Immature natural killer cell (primary cell): ENCODE results near the gene SRSF5. TPM values are rescaled to one million over a fixed set of nuclear protein-coding genes. Genes with fewer than 3 reads are reported as not detected.
"Not testable (repeated sequence)": the region's sequence is repeated elsewhere in the genome, so short reads cannot be mapped to it uniquely, and the experiment has no call there.

Experiments used
- DNase-seq, 3 donors: peaks; one replicate each; pipeline ENCODE4 v3.0.0; 2022; ENCODE audit warnings: mixed read lengths in 1 of 3
- H3K27ac Mint-ChIP-seq, 6 donors: one replicate each; pipeline ENCODE4 v1.8.0; 2020; ENCODE audit warnings: mixed read lengths in 6 of 6, mild to moderate bottlenecking in 5 of 6, inconsistent platforms in 4 of 6, moderate library complexity in 3 of 6
- H3K27me3 Mint-ChIP-seq, 3 donors: one replicate each; pipeline ENCODE4 v1.8.0; 2020 to 2021; ENCODE audit warnings: low read depth in 3 of 3, mild to moderate bottlenecking in 3 of 3, mixed read lengths in 3 of 3, moderate library complexity in 3 of 3, inconsistent platforms in 1 of 3
- H3K36me3 Mint-ChIP-seq, 3 donors: one replicate each; pipeline ENCODE4 v1.8.0; 2020; ENCODE audit warnings: mixed read lengths in 3 of 3, inconsistent platforms in 2 of 3, mild to moderate bottlenecking in 2 of 3
- H3K4me1 Mint-ChIP-seq, 2 donors: one replicate each; pipeline ENCODE4 v1.8.0; 2020; ENCODE audit warnings: inconsistent platforms in 2 of 2, mild to moderate bottlenecking in 2 of 2, mixed read lengths in 2 of 2, moderate library complexity in 1 of 2
- H3K4me3 Mint-ChIP-seq, 5 donors: one replicate each; pipeline ENCODE4 v1.8.0; 2020; ENCODE audit warnings: mild to moderate bottlenecking in 5 of 5, mixed read lengths in 5 of 5, inconsistent platforms in 3 of 5, moderate library complexity in 3 of 5
- H3K9me3 Mint-ChIP-seq, 6 donors: one replicate each; pipeline ENCODE4 v1.8.0; 2020; ENCODE audit warnings: mild to moderate bottlenecking in 6 of 6, mixed read lengths in 6 of 6, inconsistent platforms in 4 of 6, moderate library complexity in 3 of 6
- polyA plus RNA-seq, 3 donors: library from polyadenylated mRNA; unstranded; fragments of 300-500 nt; fragmentation: Illumina TruSeq; gene quantifications; one replicate each; pipeline ENCODE4 v1.2.3, GENCODE V29; 2021

The SRSF5 gene
- polyA plus RNA-seq, 3 donors from 2014 or later, result 635 to 806 (median 639) TPM

DNA sequence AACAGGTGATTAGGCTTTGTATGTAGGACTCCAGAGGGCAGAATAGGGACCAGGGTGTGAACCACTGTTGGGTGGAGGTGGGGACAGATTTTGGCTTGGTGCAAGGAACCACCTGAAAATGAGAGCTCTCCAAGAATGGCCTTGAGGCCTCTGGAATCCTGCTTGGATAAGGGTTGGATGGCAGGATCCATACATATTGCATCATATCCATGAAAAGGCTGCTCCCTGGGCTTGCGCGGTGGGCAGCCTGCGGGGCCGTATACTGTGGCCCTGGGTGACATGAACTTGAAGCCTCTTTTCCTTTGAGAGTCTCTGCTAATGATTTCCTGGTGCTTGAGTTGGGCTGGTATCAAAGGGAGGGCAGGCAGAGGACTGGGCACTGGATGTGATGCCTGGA lies 31.4 kb downstream of the SRSF5 start:
- Mint-ChIP-seq H3K9me3 (no peaks in the 10 kb centered on the region), H3K27me3 (peaks cover 0 to 6% (median 2%) of the 10 kb centered on the region in 3 donors), H3K27ac (no peak overlapping the region), H3K4me1 (no peaks in the 10 kb centered on the region), H3K4me3 (no peak overlapping the region), H3K36me3 (peaks cover 0 to 5% (median 5%) of the 10 kb centered on the region in 3 donors)
- no peak for DNase-seq

DNA sequence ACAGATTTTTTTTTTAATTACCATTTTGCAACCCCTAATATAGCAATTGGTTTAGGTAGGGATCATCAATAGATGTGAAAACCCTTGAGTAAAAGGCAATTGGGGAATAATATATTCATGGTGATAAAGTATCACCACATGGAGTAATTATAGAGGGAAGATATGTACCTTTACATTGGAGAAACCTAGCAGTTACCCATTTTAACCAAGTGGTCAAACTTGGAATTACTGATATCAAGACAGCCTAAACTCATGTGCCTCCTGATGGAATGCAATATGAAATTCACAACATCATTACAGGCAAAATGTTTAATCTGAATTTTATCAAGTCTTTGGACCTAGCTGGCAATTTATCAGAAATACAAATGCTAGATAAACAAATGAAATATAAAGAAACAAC lies 36.8 kb downstream of the SRSF5 start:
- DNase-seq, result no peak
- no peak overlapping the region for H3K27ac Mint-ChIP-seq
- no peaks in the 10 kb centered on the region for H3K9me3 Mint-ChIP-seq
- no peak overlapping the region for H3K4me3 Mint-ChIP-seq
- no peaks in the 10 kb centered on the region for H3K4me1 Mint-ChIP-seq
- peaks cover 0 to 5% (median 0%) of the 10 kb centered on the region in 3 donors for H3K36me3 Mint-ChIP-seq
- H3K27me3 Mint-ChIP-seq, result peaks cover 0 to 10% (median 0%) of the 10 kb centered on the region in 3 donors

DNA sequence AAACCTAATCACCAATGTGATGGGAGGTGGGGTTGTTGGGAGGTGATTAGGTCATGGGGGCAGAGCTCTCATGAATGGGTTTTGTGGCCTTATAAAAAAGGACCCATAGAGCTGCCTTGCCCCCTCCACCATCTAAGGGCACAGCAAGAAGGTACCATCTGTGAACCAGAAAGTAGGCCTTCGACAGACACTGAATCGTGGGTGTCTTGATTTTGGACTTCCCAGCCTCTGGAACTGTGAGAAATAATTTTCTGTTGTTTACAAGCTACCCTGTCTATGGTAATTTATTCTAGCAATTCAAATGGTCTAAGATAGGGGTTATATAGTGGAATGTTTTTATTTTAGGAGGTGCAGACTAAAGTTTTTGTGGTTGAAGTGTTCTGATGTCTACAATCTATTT lies 38.0 kb downstream of the SRSF5 start:
- no peaks in the 10 kb centered on the region for H3K4me1 Mint-ChIP-seq
- peaks cover 0 to 10% (median 1%) of the 10 kb centered on the region in 3 donors for H3K27me3 Mint-ChIP-seq
- no peak for DNase-seq
- H3K9me3 Mint-ChIP-seq, result no peaks in the 10 kb centered on the region
- H3K27ac Mint-ChIP-seq, result no peak overlapping the region
- peaks cover 0 to 5% (median 0%) of the 10 kb centered on the region in 3 donors for H3K36me3 Mint-ChIP-seq
- H3K4me3 Mint-ChIP-seq, result no peak overlapping the region

GRCh38 chr14:69807192-69807591 lies 40.2 kb downstream of the SRSF5 start:
- peaks cover 1 to 10% (median 4%) of the 10 kb centered on the region in 3 donors for H3K27me3 Mint-ChIP-seq
- H3K36me3 Mint-ChIP-seq, result no peaks in the 10 kb centered on the region
- H3K9me3 Mint-ChIP-seq, result no peaks in the 10 kb centered on the region
- DNase-seq, result no peak
- H3K4me1 Mint-ChIP-seq, result no peaks in the 10 kb centered on the region
- H3K4me3 Mint-ChIP-seq, result no peak overlapping the region
- peak overlapping the region in 1 of 6 donors; percentile 30 for H3K27ac Mint-ChIP-seq

- Mint-ChIP-seq H3K36me3 (no peaks in the 10 kb centered on the region), H3K27me3 (peaks cover 1 to 4% (median 3%) of the 10 kb centered on the region in 3 donors), H3K9me3 (no peaks in the 10 kb centered on the region), H3K27ac (no peak overlapping the region), H3K4me1 (no peaks in the 10 kb centered on the region), H3K4me3 (no peak overlapping the region)
- DNase-seq, result no peak
These were observed 42.2 kb downstream of the SRSF5 start for GRCh38 chr14:69808919-69809808.

- DNase-seq, result no peak
- no peaks in the 10 kb centered on the region for H3K9me3 Mint-ChIP-seq
- peaks cover 1 to 4% (median 2%) of the 10 kb centered on the region in 3 donors for H3K27me3 Mint-ChIP-seq
- no peaks in the 10 kb centered on the region for H3K4me1 Mint-ChIP-seq
- H3K4me3 Mint-ChIP-seq, result no peak overlapping the region
- no peak overlapping the region for H3K27ac Mint-ChIP-seq
- H3K36me3 Mint-ChIP-seq, result no peaks in the 10 kb centered on the region
These were observed 44.4 kb downstream of the SRSF5 start for GRCh38 chr14:69811227-69811867.

- Mint-ChIP-seq H3K4me3 (no peak overlapping the region), H3K27me3 (peaks cover 1 to 4% (median 2%) of the 10 kb centered on the region in 3 donors), H3K27ac (no peak overlapping the region), H3K36me3 (no peaks in the 10 kb centered on the region), H3K4me1 (no peaks in the 10 kb centered on the region), H3K9me3 (no peaks in the 10 kb centered on the region)
- no peak for DNase-seq
These were observed 44.9 kb downstream of the SRSF5 start for GRCh38 chr14:69811868-69812252.

GRCh38 chr14:69812711-69813110 lies 45.8 kb downstream of the SRSF5 start:
- no peak for DNase-seq
- H3K4me1 Mint-ChIP-seq, result no peaks in the 10 kb centered on the region
- H3K4me3 Mint-ChIP-seq, result no peak overlapping the region
- no peaks in the 10 kb centered on the region for H3K36me3 Mint-ChIP-seq
- H3K27me3 Mint-ChIP-seq, result peaks cover 1 to 4% (median 2%) of the 10 kb centered on the region in 3 donors
- H3K9me3 Mint-ChIP-seq, result no peaks in the 10 kb centered on the region
- H3K27ac Mint-ChIP-seq, result no peak overlapping the region

GRCh38 chr14:69813346-69813745 lies 46.4 kb downstream of the SRSF5 start:
- H3K27me3 Mint-ChIP-seq, DNase-seq, H3K9me3 Mint-ChIP-seq, H3K4me3 Mint-ChIP-seq, H3K36me3 Mint-ChIP-seq, H3K27ac Mint-ChIP-seq, H3K4me1 Mint-ChIP-seq: not testable (repeated sequence)

DNA sequence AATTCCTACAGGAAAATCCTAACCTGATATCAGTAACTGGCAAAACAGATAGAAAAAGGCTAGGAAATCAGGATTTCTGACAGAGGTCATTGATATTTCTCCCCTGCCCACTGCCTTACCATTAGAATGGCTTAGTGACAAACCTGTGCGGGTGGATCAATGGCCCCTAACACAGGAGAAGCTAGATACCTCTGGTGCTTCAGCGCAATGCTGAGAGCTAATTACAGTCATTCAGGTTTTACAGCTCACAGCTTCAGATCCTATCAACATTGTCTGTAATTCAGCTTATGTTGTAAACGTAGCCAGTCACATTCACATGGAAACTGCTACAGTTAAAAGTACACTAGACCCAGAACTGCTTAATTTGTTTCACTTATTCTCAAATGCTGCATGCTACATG lies 47.5 kb downstream of the SRSF5 start:
- Mint-ChIP-seq H3K4me1 (peaks cover 0 to 5% of the 10 kb centered on the region in 2 donors), H3K36me3 (no peaks in the 10 kb centered on the region), H3K9me3 (no peaks in the 10 kb centered on the region), H3K27me3 (peaks cover 0 to 4% (median 3%) of the 10 kb centered on the region in 3 donors), H3K4me3 (no peak overlapping the region), H3K27ac (no peak overlapping the region)
- DNase-seq, result no peak

GRCh38 chr14:69815556-69815955 lies 48.6 kb downstream of the SRSF5 start:
- Mint-ChIP-seq H3K4me3 (no peak overlapping the region), H3K4me1 (peaks cover 0 to 5% of the 10 kb centered on the region in 2 donors), H3K9me3 (no peaks in the 10 kb centered on the region), H3K27ac (no peak overlapping the region), H3K36me3 (no peaks in the 10 kb centered on the region), H3K27me3 (peaks cover 0 to 3% (median 0%) of the 10 kb centered on the region in 3 donors)
- no peak for DNase-seq

GRCh38 chr14:69816216-69816615 lies 49.3 kb downstream of the SRSF5 start:
- no peak for DNase-seq
- no peak overlapping the region for H3K4me3 Mint-ChIP-seq
- peaks cover 0 to 5% of the 10 kb centered on the region in 2 donors for H3K4me1 Mint-ChIP-seq
- H3K9me3 Mint-ChIP-seq, result no peaks in the 10 kb centered on the region
- no peaks in the 10 kb centered on the region for H3K36me3 Mint-ChIP-seq
- no peak overlapping the region for H3K27ac Mint-ChIP-seq
- peaks cover 0 to 2% (median 0%) of the 10 kb centered on the region in 3 donors for H3K27me3 Mint-ChIP-seq

DNA sequence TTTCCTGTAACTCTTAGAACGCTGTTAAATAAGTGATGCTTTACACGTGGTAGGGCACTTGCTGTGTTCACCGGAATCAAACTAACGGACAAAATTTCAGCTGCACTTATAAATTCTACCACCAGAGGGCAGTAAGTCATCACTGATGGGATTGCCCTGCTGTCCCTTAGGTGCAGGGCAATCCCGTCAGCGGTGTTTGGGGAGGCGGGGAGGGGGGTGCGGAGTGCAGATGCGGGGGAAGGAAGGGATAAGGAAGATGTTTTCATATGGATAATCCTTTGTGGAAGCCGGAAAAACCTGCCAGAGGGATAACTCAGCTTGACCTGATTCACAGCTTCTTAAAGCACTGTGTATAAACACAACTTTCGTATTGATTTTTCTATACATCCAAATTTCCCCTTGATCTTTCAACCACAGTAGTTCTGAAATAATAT lies 51.8 kb downstream of the SRSF5 start:
- Mint-ChIP-seq H3K36me3 (no peaks in the 10 kb centered on the region), H3K4me1 (peaks cover 0 to 5% of the 10 kb centered on the region in 2 donors), H3K27me3 (peaks cover 0 to 2% (median 2%) of the 10 kb centered on the region in 3 donors), H3K9me3 (no peaks in the 10 kb centered on the region), H3K4me3 (no peak overlapping the region), H3K27ac (no peak overlapping the region)
- peak; percentile 45 to 63 (median 59) for DNase-seq

DNA sequence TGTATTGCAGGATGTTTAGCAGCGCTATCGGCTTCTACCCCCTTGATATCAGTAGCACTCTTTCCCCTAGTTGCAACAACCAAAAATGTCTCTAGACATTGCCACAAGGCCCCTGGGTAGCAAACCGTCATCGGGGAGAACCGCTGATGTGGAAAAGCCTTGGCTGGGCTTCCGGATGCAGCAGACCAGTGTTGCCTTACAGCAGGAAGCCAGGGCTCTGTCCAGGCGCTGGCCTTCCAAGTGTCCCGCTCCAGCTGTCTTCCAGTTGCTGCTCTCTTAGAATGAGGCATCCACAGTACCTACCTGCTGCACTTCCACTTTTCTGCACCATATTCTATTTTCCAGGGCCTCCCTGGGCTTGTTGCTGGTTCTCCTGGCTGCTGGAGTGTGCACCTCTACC lies 52.7 kb downstream of the SRSF5 start:
- Mint-ChIP-seq H3K36me3 (no peaks in the 10 kb centered on the region), H3K4me1 (peaks cover 0 to 5% of the 10 kb centered on the region in 2 donors), H3K27me3 (peaks cover 0 to 2% (median 2%) of the 10 kb centered on the region in 3 donors), H3K9me3 (no peaks in the 10 kb centered on the region), H3K4me3 (no peak overlapping the region), H3K27ac (no peak overlapping the region)
- no peak for DNase-seq
